ENCODE results near the gene PROS1.
"Not testable (repeated sequence)": the region's sequence is repeated elsewhere in the genome, so short reads cannot be mapped to it uniquely, and the experiment has no call there.

PROS1 gene

GRCh38 chr3:93904568-93904967, 69.1 kb downstream of the PROS1 start:
- Histone ChIP-seq H3K27ac (ENCODE audit: low read depth, low read length, poor library complexity, severe bottlenecking) (no peak overlapping the region), H3K9ac (ENCODE audit: low read length) (no peak overlapping the region), H4K20me1 (ENCODE audit: insufficient read depth, low read length) (no peaks in the 10 kb centered on the region), H3F3A (ENCODE audit: insufficient read depth, low read length) (no peaks in the 10 kb centered on the region), H3K36me3 (ENCODE audit: insufficient read depth, low read length) (no peaks in the 10 kb centered on the region), H3K4me1 (ENCODE audit: insufficient read depth, low read length, severe bottlenecking) (no peaks in the 10 kb centered on the region), H3K4me3 (ENCODE audit: low read depth, low read length, poor library complexity, severe bottlenecking) (no peak overlapping the region), H3K27me3 (ENCODE audit: insufficient read depth, low read length) (no peaks in the 10 kb centered on the region), H3K79me2 (ENCODE audit: insufficient read depth, low read length) (no peaks in the 10 kb centered on the region), H3K4me2 (ENCODE audit: low read length) (no peak overlapping the region), H2AFZ (ENCODE audit: low read length) (no peak overlapping the region), H3K9me2 (ENCODE audit: low read depth, low read length) (no peaks in the 10 kb centered on the region), H3K9me3 (ENCODE audit: low read length) (no peaks in the 10 kb centered on the region)
- TF ChIP-seq CTCF (IDR thresholded peaks at IDR 0.05; ENCODE audit: low read length) (no peak), EZH2 (IDR thresholded peaks at IDR 0.05; ENCODE audit: borderline replicate concordance, low read length) (no peak)

- not testable (repeated sequence) for H2AFZ ChIP-seq (ENCODE audit: low read length); H3K27ac ChIP-seq (ENCODE audit: low read depth, low read length, poor library complexity, severe bottlenecking); H4K20me1 ChIP-seq (ENCODE audit: insufficient read depth, low read length); H3F3A ChIP-seq (ENCODE audit: insufficient read depth, low read length); H3K4me1 ChIP-seq (ENCODE audit: insufficient read depth, low read length, severe bottlenecking); H3K9me2 ChIP-seq (ENCODE audit: low read depth, low read length); H3K79me2 ChIP-seq (ENCODE audit: insufficient read depth, low read length); H3K9me3 ChIP-seq (ENCODE audit: low read length); H3K27me3 ChIP-seq (ENCODE audit: insufficient read depth, low read length); H3K4me2 ChIP-seq (ENCODE audit: low read length); H3K9ac ChIP-seq (ENCODE audit: low read length); H3K36me3 ChIP-seq (ENCODE audit: insufficient read depth, low read length); H3K4me3 ChIP-seq (ENCODE audit: low read depth, low read length, poor library complexity, severe bottlenecking)
These were observed 95.3 kb downstream of the PROS1 start for GRCh38 chr3:93878250-93879017.

- H3K4me3 ChIP-seq (ENCODE audit: low read depth, low read length, poor library complexity, severe bottlenecking); H4K20me1 ChIP-seq (ENCODE audit: insufficient read depth, low read length); H3K4me2 ChIP-seq (ENCODE audit: low read length); H3K9me2 ChIP-seq (ENCODE audit: low read depth, low read length); H2AFZ ChIP-seq (ENCODE audit: low read length); H3F3A ChIP-seq (ENCODE audit: insufficient read depth, low read length); H3K9ac ChIP-seq (ENCODE audit: low read length); H3K4me1 ChIP-seq (ENCODE audit: insufficient read depth, low read length, severe bottlenecking); H3K27ac ChIP-seq (ENCODE audit: low read depth, low read length, poor library complexity, severe bottlenecking); H3K79me2 ChIP-seq (ENCODE audit: insufficient read depth, low read length); H3K36me3 ChIP-seq (ENCODE audit: insufficient read depth, low read length); H3K9me3 ChIP-seq (ENCODE audit: low read length); H3K27me3 ChIP-seq (ENCODE audit: insufficient read depth, low read length): not testable (repeated sequence)
These were observed 96.3 kb downstream of the PROS1 start for GRCh38 chr3:93877427-93877826.

- not testable (repeated sequence) for H3K27me3 ChIP-seq (ENCODE audit: insufficient read depth, low read length); H3K4me3 ChIP-seq (ENCODE audit: low read depth, low read length, poor library complexity, severe bottlenecking); H3K9me3 ChIP-seq (ENCODE audit: low read length); H3K4me2 ChIP-seq (ENCODE audit: low read length); H3K4me1 ChIP-seq (ENCODE audit: insufficient read depth, low read length, severe bottlenecking); H3K9ac ChIP-seq (ENCODE audit: low read length); H3K27ac ChIP-seq (ENCODE audit: low read depth, low read length, poor library complexity, severe bottlenecking); H3F3A ChIP-seq (ENCODE audit: insufficient read depth, low read length); H3K9me2 ChIP-seq (ENCODE audit: low read depth, low read length); H2AFZ ChIP-seq (ENCODE audit: low read length); H3K36me3 ChIP-seq (ENCODE audit: insufficient read depth, low read length); H4K20me1 ChIP-seq (ENCODE audit: insufficient read depth, low read length); H3K79me2 ChIP-seq (ENCODE audit: insufficient read depth, low read length)
These were observed 100.3 kb downstream of the PROS1 start for GRCh38 chr3:93873412-93873811.
